Suprapubic skin (tissue), 4 donors: ENCODE measurements around the gene OGFOD1. TPM values are rescaled to one million over a fixed set of nuclear protein-coding genes. Genes with fewer than 3 reads are reported as not detected.

Experiments used
- DNase-seq, 2 donors: peaks; one replicate each; pipeline ENCODE4 v3.0.0-alpha.2; 2019; ENCODE audit warnings: low spot score in 2 of 2
- H3K27ac ChIP-seq: fragments of 200-600 bp; sonication (generic); one replicate; pipeline ENCODE4 v1.5.1; 2019
- H3K27me3 ChIP-seq: fragments of 200-600 bp; sonication (generic); one replicate; pipeline ENCODE4 v1.5.1; 2019
- H3K36me3 ChIP-seq: fragments of 200-600 bp; sonication (generic); one replicate; pipeline ENCODE4 v1.5.1; 2019
- H3K4me1 ChIP-seq: fragments of 200-600 bp; sonication (generic); one replicate; pipeline ENCODE4 v1.5.1; 2019
- H3K4me3 ChIP-seq: fragments of 200-600 bp; sonication (generic); one replicate; pipeline ENCODE4 v1.5.1; 2019; ENCODE audit warnings: mild to moderate bottlenecking
- H3K9me3 ChIP-seq: fragments of 200-600 bp; sonication (generic); one replicate; pipeline ENCODE4 v1.5.1; 2019
- CTCF ChIP-seq, 2 donors: fragments of 200-600 bp in 1 of 2; fragments of 450-650 bp in 1 of 2; sonication (generic) in 1 of 2; IDR thresholded peaks; one replicate each; pipeline ENCODE4 v1.5.1; 2016 to 2019; ENCODE audit warnings: antibody characterized with exemption in 2 of 2, mild to moderate bottlenecking in 1 of 2, moderate library complexity in 1 of 2
- EP300 ChIP-seq: sonication (generic); formaldehyde crosslinking; IDR thresholded peaks from one replicate; pipeline ENCODE4 v1.6.1; 2017; ENCODE audit warnings: antibody characterized with exemption
- POLR2A ChIP-seq, 2 donors: fragments of 450-650 bp; IDR thresholded peaks; one replicate each; pipeline ENCODE4 v1.6.1; 2017; ENCODE audit warnings: antibody characterized with exemption in 2 of 2, mild to moderate bottlenecking in 2 of 2, moderate library complexity in 2 of 2
- POLR2AphosphoS5 ChIP-seq, 3 donors: sonication (generic); formaldehyde crosslinking; IDR thresholded peaks; one replicate each; pipeline ENCODE4 v1.6.1; 2017; ENCODE audit warnings: antibody characterized with exemption in 3 of 3
- whole genome bisulfite sequencing: methylation state at CpG from one replicate; pipeline ENCODE4 v1.1.5; 2018; 5-methylcytosine and 5-hydroxymethylcytosine counted together
- total RNA-seq, 4 donors: library from RNA; depleted of rRNA; stranded (reverse); fragments of >200 nt; gene quantifications; one replicate each; pipeline ENCODE4 v1.1.0, GENCODE V29; 2016

The OGFOD1 gene
- total RNA-seq = 10 to 100 TPM; 23.8 to 31.9 (median 25.8) TPM

GRCh38 chr16:56450986-56451752 is at the start of gene OGFOD1, which contains the start of gene NUDT21:
TSS of gene OGFOD1 (plus strand) at chr16:56451554. CDS start at chr16:56451613, 59 bp downstream.
TSS of gene NUDT21 (minus strand) at chr16:56451332. CDS start at chr16:56451202, 130 bp downstream.
- peak within 1 kb of the TSS; percentile 91 for H3K27ac ChIP-seq
- under 1% methylated on average over 53 of the region's 56 CpGs for WGBS
- TF ChIP-seq POLR2AphosphoS5 (IDR thresholded peaks at IDR 0.05) (peak in 1 of 3 donors; percentile 16), EP300 (no peak), POLR2A (IDR thresholded peaks at IDR 0.05) (peak in 1 of 2 donors; percentile 46), CTCF (IDR thresholded peaks at IDR 0.05) (no peak)
- peaks cover 33% of the 10 kb centered on the region for H3K4me1 ChIP-seq
- H3K36me3 ChIP-seq = peaks cover 32% of the 10 kb centered on the region
- peak; percentile 97 for DNase-seq
- H3K4me3 ChIP-seq = peak within 1 kb of the TSS; percentile 90
- H3K27me3 ChIP-seq = no peaks in the 10 kb centered on the region
- no peaks in the 10 kb centered on the region for H3K9me3 ChIP-seq

GRCh38 chr16:56405977-56406672 is 45.2 kb upstream of the OGFOD1 start:
- 93% methylated on average over 4 of the region's 4 CpGs for WGBS
- Histone ChIP-seq H3K27ac (no peak overlapping the region), H3K36me3 (peaks cover 72% of the 10 kb centered on the region), H3K9me3 (no peaks in the 10 kb centered on the region), H3K4me1 (no peaks in the 10 kb centered on the region), H3K27me3 (no peaks in the 10 kb centered on the region), H3K4me3 (no peak overlapping the region)
- no peak for DNase-seq
- TF ChIP-seq EP300 (no peak), POLR2AphosphoS5 (IDR thresholded peaks at IDR 0.05) (no peak), POLR2A (IDR thresholded peaks at IDR 0.05) (no peak), CTCF (IDR thresholded peaks at IDR 0.05) (no peak)

GRCh38 chr16:56408379-56409098 is 42.8 kb upstream of the OGFOD1 start:
- 76% methylated on average over 7 of the region's 7 CpGs for WGBS
- H3K27me3 ChIP-seq = no peaks in the 10 kb centered on the region
- H3K4me1 ChIP-seq = no peaks in the 10 kb centered on the region
- peaks cover 62% of the 10 kb centered on the region for H3K36me3 ChIP-seq
- no peaks in the 10 kb centered on the region for H3K9me3 ChIP-seq
- DNase-seq = no peak
- H3K4me3 ChIP-seq = no peak overlapping the region
- H3K27ac ChIP-seq = no peak overlapping the region
- TF ChIP-seq CTCF (IDR thresholded peaks at IDR 0.05) (no peak), EP300 (no peak), POLR2AphosphoS5 (IDR thresholded peaks at IDR 0.05) (no peak), POLR2A (IDR thresholded peaks at IDR 0.05) (no peak)

- WGBS = 61% methylated on average over 4 of the region's 4 CpGs
These were observed 42.2 kb upstream of the OGFOD1 start for GRCh38 chr16:56409195-56409594.

More at GRCh38 chr16:56409195-56409594, 42.2 kb upstream of the OGFOD1 start:
- H3K4me1 ChIP-seq = no peaks in the 10 kb centered on the region
- no peak for TF ChIP-seq CTCF (IDR thresholded peaks at IDR 0.05)
- no peak for TF ChIP-seq POLR2A (IDR thresholded peaks at IDR 0.05)
- no peak for TF ChIP-seq POLR2AphosphoS5 (IDR thresholded peaks at IDR 0.05)
- no peak for TF ChIP-seq EP300
- no peak overlapping the region for H3K4me3 ChIP-seq
- H3K36me3 ChIP-seq = peaks cover 56% of the 10 kb centered on the region
- DNase-seq = no peak
- no peaks in the 10 kb centered on the region for H3K9me3 ChIP-seq
- H3K27ac ChIP-seq = no peak overlapping the region
- no peaks in the 10 kb centered on the region for H3K27me3 ChIP-seq
